Pancreas (tissue), 10 donors: ENCODE measurements around the gene MAP2K5. TPM values are rescaled to one million over a fixed set of nuclear protein-coding genes. Genes with fewer than 3 reads are reported as not detected.
A peak's percentile ranks its signal among the peaks of the same experiment; 100 is the strongest.

Experiments
- ATAC-seq, 4 donors: fragments of 200-7000 bp; cut with Tn5 transposase; one replicate each; pipeline versions ENCODE4 v1.8.0 to v1.9.1; 2020; ENCODE audit warnings: mild to moderate bottlenecking in 4 of 4, moderate library complexity in 4 of 4
- DNase-seq, 6 donors: peaks; one replicate each; pipeline ENCODE4 v3.0.0-alpha.2; 2020
- FAIRE-seq: peaks from 2 replicates; lab custom pipeline; 2012; peaks lifted over from hg19 to GRCh38; lab: Jason Lieb, UNC
- H3K27ac ChIP-seq, 4 donors: fragments of 200-600 bp; sonication (generic); 1 replicate in 3 of 4; 2 replicates in 1 of 4; pipeline versions ENCODE4 v1.5.0 to v1.8.0; 2020
- H3K27me3 ChIP-seq, 4 donors: fragments of 200-600 bp; one replicate each; pipeline ENCODE4 v1.8.0; 2021
- H3K36me3 ChIP-seq, 3 donors: fragments of 200-600 bp; sonication (generic) in 1 of 3; one replicate each; pipeline versions ENCODE4 v1.5.0 to v1.8.0; 2020 to 2021
- H3K4me1 ChIP-seq, 3 donors: fragments of 200-600 bp; one replicate each; pipeline ENCODE4 v1.8.0; 2021
- H3K4me3 ChIP-seq, 4 donors: fragments of 200-600 bp; sonication (generic) in 2 of 4; one replicate each; pipeline versions ENCODE4 v1.5.0 to v1.8.0; 2020 to 2021
- H3K9me3 ChIP-seq, 4 donors: fragments of 200-600 bp; one replicate each; pipeline ENCODE4 v1.8.0; 2021
- CTCF ChIP-seq, 4 donors: fragments of 200-600 bp; sonication (generic) in 3 of 4; IDR thresholded peaks; one replicate each; pipeline versions ENCODE4 v1.5.0 to v1.8.0; 2021; ENCODE audit warnings: antibody characterized with exemption in 4 of 4
- WGBS, 2 donors: extraction: QIAGEN DNeasy Blood & Tissue Kit; methylation state at CpG; one replicate each; pipeline ENCODE4 v1.1.7; 2013; 5-methylcytosine and 5-hydroxymethylcytosine counted together
- intact Hi-C, 3 donors: fragments of 100-400 bp; cut with DNase I; formaldehyde crosslinking; loops; one replicate each; pipeline versions ENCODE4 v1.11.1 to v1.14.2; 2022
- polyA plus RNA-seq, 2 donors: library from polyadenylated mRNA; stranded (reverse); fragments of 200-250 nt; gene quantifications; one replicate each; pipeline ENCODE4 v1.2.3, GENCODE V29; 2013
- total RNA-seq, 6 donors: library from RNA; stranded (reverse); fragmentation: NEBNext Ultra II Directional in 4 of 6; extraction: Animal tissue kit (Norgen Biotek cat#: 25700) in 4 of 6; gene quantifications; one replicate each; pipeline versions ENCODE4 v1.2.1 to v1.2.4, GENCODE V29; 2021 to 2023
- donor health status: healthy with polysubstance abuse.
- donor health status: DM: no; HTN: no; CAD: no; lungs with moderate emphysema.
- donor health status: DM: no; HTN: no; CAD: no.
- donor health status: control.
- donor health status: control.
- donor health status: Bipolar disorder and iron deficiency.
- donor health status: DM: yes; HTN: yes; CAD: no.
- donor health status: DM: no; HTN: no; CAD: no.
- donor health status: DM: no; HTN: no; CAD: no.
- donor health status: DM: yes; HTN: yes; CAD: no.

The MAP2K5 gene
- total and polyA plus RNA-seq, 8 donors, result 5.5 to 14.8 (median 10.0) TPM

DNA sequence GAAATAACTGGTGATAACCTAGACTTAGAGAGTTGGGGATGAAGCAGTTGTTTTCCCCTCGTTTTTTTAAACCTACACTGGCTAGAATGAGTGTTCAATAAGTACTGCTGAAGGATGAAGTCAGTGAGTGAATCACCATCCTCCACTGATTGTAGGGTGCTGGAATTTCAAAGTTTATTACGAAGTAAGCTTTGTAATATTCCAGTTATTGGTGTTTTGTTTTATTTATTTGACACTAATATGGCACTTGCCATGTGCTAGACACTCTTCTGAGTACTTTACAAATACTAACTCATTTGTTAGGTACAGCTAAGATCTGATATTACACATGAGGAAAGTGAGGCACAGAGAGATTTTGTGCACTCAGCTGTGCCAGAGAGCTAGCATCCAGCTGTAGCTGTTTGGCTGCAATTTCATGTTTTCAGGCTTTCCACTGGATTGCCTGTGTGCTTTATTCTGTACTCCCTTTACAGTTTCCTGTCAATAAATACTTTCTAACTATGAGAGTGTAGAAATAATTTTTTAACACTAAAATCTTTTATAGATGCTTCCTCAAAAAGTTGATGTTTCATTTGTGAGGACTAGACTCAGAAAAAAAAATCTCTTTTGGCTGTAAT, 5.8 kb downstream of the MAP2K5 start:
- FAIRE-seq (no peak), ATAC-seq (peak in 1 of 4 donors; percentile 24), DNase-seq (no peak)
- Histone ChIP-seq H3K9me3 (no peaks in the 10 kb centered on the region), H3K27ac (no peak overlapping the region), H3K36me3 (peaks cover 0 to 4% (median 0%) of the 10 kb centered on the region in 3 donors), H3K4me3 (no peak overlapping the region), H3K4me1 (peaks cover 0 to 6% (median 6%) of the 10 kb centered on the region in 3 donors), H3K27me3 (no peaks in the 10 kb centered on the region)
- WGBS, 2 donors, result 73 to 80% methylated on average over 2 of the region's 2 CpGs
- no peak for TF ChIP-seq CTCF (IDR thresholded peaks at IDR 0.05)
- intact Hi-C loops, result no loop called here

- Histone ChIP-seq H3K4me1 (peaks cover 0 to 6% (median 2%) of the 10 kb centered on the region in 3 donors), H3K27ac (no peak overlapping the region), H3K36me3 (peaks cover 0 to 4% (median 0%) of the 10 kb centered on the region in 3 donors), H3K9me3 (no peaks in the 10 kb centered on the region), H3K27me3 (no peaks in the 10 kb centered on the region), H3K4me3 (no peak overlapping the region)
- intact Hi-C loops, result no loop called here
- no peak for TF ChIP-seq CTCF (IDR thresholded peaks at IDR 0.05)
- DNase-seq (no peak), FAIRE-seq (no peak), ATAC-seq (peak in 3 of 4 donors; percentile 21 to 67 (median 67))
- WGBS, 2 donors, result 70 to 78% methylated on average over 8 of the region's 8 CpGs
Observed at GRCh38 chr15:67548862-67549651, 6.6 kb downstream of the MAP2K5 start.

- intact Hi-C loops, result no loop called here
- ATAC-seq, result no peak
- Histone ChIP-seq H3K27ac (no peak overlapping the region), H3K27me3 (no peaks in the 10 kb centered on the region), H3K4me1 (peaks cover 0 to 6% (median 0%) of the 10 kb centered on the region in 3 donors), H3K9me3 (no peaks in the 10 kb centered on the region), H3K4me3 (no peak overlapping the region), H3K36me3 (peaks cover 0 to 4% (median 0%) of the 10 kb centered on the region in 3 donors)
- WGBS, 2 donors, result 62 to 72% methylated on average over 3 of the region's 3 CpGs
- no peak for TF ChIP-seq CTCF (IDR thresholded peaks at IDR 0.05)
- no peak for DNase-seq
- FAIRE-seq, result no peak
Observed at GRCh38 chr15:67549736-67550135, 7.2 kb downstream of the MAP2K5 start.

DNA sequence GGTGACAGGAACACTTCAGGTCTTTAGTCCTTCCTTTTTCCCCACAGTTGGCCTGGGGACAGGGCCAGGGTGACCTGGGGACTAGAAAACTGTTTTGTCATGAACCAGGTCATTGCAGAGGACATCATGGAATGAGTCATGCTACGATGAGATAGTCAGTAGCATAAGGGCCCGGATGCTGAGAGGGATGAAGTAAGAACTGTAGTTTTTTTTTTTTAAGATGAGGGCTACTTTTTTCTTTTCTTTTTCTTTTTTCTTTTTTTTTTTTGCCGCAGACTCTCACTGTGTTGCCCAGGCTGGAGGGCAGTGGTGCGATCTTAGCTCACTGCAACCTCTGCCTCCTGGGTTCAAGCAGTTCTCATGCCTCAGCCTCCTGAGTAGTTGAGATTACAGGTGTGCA, 8.0 kb downstream of the MAP2K5 start:
- intact Hi-C loops, result no loop called here
- no peak for DNase-seq
- Histone ChIP-seq H3K4me3 (no peak overlapping the region), H3K36me3 (peaks cover 0 to 4% (median 0%) of the 10 kb centered on the region in 3 donors), H3K4me1 (peaks cover 0 to 6% (median 0%) of the 10 kb centered on the region in 3 donors), H3K9me3 (no peaks in the 10 kb centered on the region), H3K27ac (no peak overlapping the region), H3K27me3 (no peaks in the 10 kb centered on the region)
- 88 to 92% methylated on average over 4 of the region's 4 CpGs for WGBS, 2 donors
- no peak for FAIRE-seq
- no peak for ATAC-seq
- no peak for TF ChIP-seq CTCF (IDR thresholded peaks at IDR 0.05)
